MM.1S (cell line): Measurements from ENCODE around the gene AKR1A1.

Experiments
- DNase-seq: peaks from one replicate; pipeline ENCODE4 v3.0.0-alpha.2; 2015
- H2AFZ ChIP-seq: fragments of 300-600 bp; sonication (generic); 2 replicates; pipeline ENCODE4 v1.6.0; 2016; ENCODE audit warnings: antibody characterized with exemption, low read length
- H3F3A ChIP-seq: fragments of 300-600 bp; sonication (generic); 2 replicates; pipeline ENCODE4 v1.6.1; 2016; ENCODE audit warnings: mild to moderate bottlenecking, antibody characterized with exemption, low read length, moderate library complexity, mixed read lengths; ENCODE audit not compliant: insufficient read depth
- H3K27ac ChIP-seq: fragments of 300-600 bp; sonication (generic); 2 replicates; pipeline ENCODE4 v1.5.1; 2016; ENCODE audit warnings: mild to moderate bottlenecking, low read length
- H3K27me3 ChIP-seq: fragments of 300-600 bp; sonication (generic); replicated peaks from 2 replicates; pipeline ENCODE4 v1.6.0; 2016; ENCODE audit warnings: low read length; ENCODE audit not compliant: insufficient read depth
- H3K36me3 ChIP-seq: fragments of 300-600 bp; sonication (generic); replicated peaks from 2 replicates; pipeline ENCODE4 v1.6.1; 2016; ENCODE audit warnings: mild to moderate bottlenecking, low read length, mixed read lengths; ENCODE audit not compliant: insufficient read depth
- H3K4me1 ChIP-seq: fragments of 300-600 bp; sonication (generic); 2 replicates; pipeline ENCODE4 v1.6.1; 2016; ENCODE audit warnings: low read length, mixed read lengths
- H3K4me2 ChIP-seq: fragments of 300-600 bp; sonication (generic); 2 replicates; pipeline ENCODE4 v1.6.0; 2016; ENCODE audit warnings: low read depth, low read length
- H3K4me3 ChIP-seq: fragments of 300-600 bp; sonication (generic); 2 replicates; pipeline ENCODE4 v1.5.1; 2016; ENCODE audit warnings: low read length, mixed read lengths
- H3K79me2 ChIP-seq: fragments of 300-600 bp; sonication (generic); 2 replicates; pipeline ENCODE4 v1.6.1; 2016; ENCODE audit warnings: mixed run types, low read length, mixed read lengths
- H3K9ac ChIP-seq: fragments of 300-600 bp; sonication (generic); 2 replicates; pipeline ENCODE4 v1.6.1; 2016; ENCODE audit warnings: low read length, mixed read lengths
- H3K9me2 ChIP-seq: fragments of 300-600 bp; sonication (generic); replicated peaks from 2 replicates; pipeline ENCODE4 v1.6.1; 2016; ENCODE audit warnings: mild to moderate bottlenecking, low read length, mixed read lengths; ENCODE audit not compliant: insufficient read depth
- H3K9me3 ChIP-seq: fragments of 300-600 bp; sonication (generic); replicated peaks from 2 replicates; pipeline ENCODE4 v1.6.1; 2016; ENCODE audit warnings: mild to moderate bottlenecking, low read length, mixed read lengths; ENCODE audit not compliant: insufficient read depth
- H4K20me1 ChIP-seq: fragments of 300-600 bp; sonication (generic); 2 replicates; pipeline ENCODE4 v1.6.1; 2016; ENCODE audit warnings: mild to moderate bottlenecking, low read length, moderate library complexity, mixed read lengths; ENCODE audit not compliant: insufficient read depth
- CTCF ChIP-seq: fragments of 300-600 bp; sonication (generic); IDR thresholded peaks from 2 replicates; pipeline ENCODE4 v1.5.1; 2016; ENCODE audit warnings: antibody characterized with exemption, low read length, mixed read lengths
- EZH2 ChIP-seq: fragments of 300-600 bp; sonication (generic); optimal IDR thresholded peaks from 2 replicates; pipeline ENCODE3; 2017; ENCODE audit warnings: low read depth, mild to moderate bottlenecking, antibody characterized with exemption, low read length, mixed read lengths
- EZH2phosphoT487 ChIP-seq: fragments of 300-600 bp; sonication (generic); IDR thresholded peaks from 2 replicates; pipeline ENCODE4 v1.6.1; 2018; ENCODE audit warnings: antibody characterized with exemption, low read length

The AKR1A1 gene

GRCh38 chr1:45569571-45569961, 18.9 kb downstream of the AKR1A1 start:
- Histone ChIP-seq H3K9ac (no peak overlapping the region), H3K36me3 (no peaks in the 10 kb centered on the region), H3K9me3 (no peaks in the 10 kb centered on the region), H3K4me3 (no peak overlapping the region), H4K20me1 (no peaks in the 10 kb centered on the region), H3K27ac (no peak overlapping the region), H3F3A (peaks cover 6% of the 10 kb centered on the region; the same call in 1 of the 2 replicates), H3K4me2 (no peak overlapping the region), H3K27me3 (no peaks in the 10 kb centered on the region), H3K79me2 (peaks cover 7% of the 10 kb centered on the region; the same call in 1 of the 2 replicates), H2AFZ (no peak overlapping the region), H3K9me2 (no peaks in the 10 kb centered on the region), H3K4me1 (no peaks in the 10 kb centered on the region)
- DNase-seq = no peak
- no peak for TF ChIP-seq EZH2phosphoT487
- TF ChIP-seq EZH2 = no peak
- no peak for TF ChIP-seq CTCF

GRCh38 chr1:45569962-45570581, 19.4 kb downstream of the AKR1A1 start:
- no peaks in the 10 kb centered on the region for H3K27me3 ChIP-seq
- H3F3A ChIP-seq = peaks cover 6% of the 10 kb centered on the region; the same call in 1 of the 2 replicates
- no peaks in the 10 kb centered on the region for H3K9me3 ChIP-seq
- H4K20me1 ChIP-seq = no peaks in the 10 kb centered on the region
- peaks cover 7% of the 10 kb centered on the region; the same call in 1 of the 2 replicates for H3K79me2 ChIP-seq
- no peaks in the 10 kb centered on the region for H3K4me1 ChIP-seq
- DNase-seq = peak; percentile 66
- TF ChIP-seq EZH2phosphoT487 = no peak
- TF ChIP-seq EZH2 = no peak
- peak; percentile 98 for TF ChIP-seq CTCF
- H3K9ac ChIP-seq = no peak overlapping the region
- no peak overlapping the region for H3K4me3 ChIP-seq
- no peak overlapping the region for H3K4me2 ChIP-seq
- no peak overlapping the region for H3K27ac ChIP-seq
- H2AFZ ChIP-seq = no peak overlapping the region
- H3K9me2 ChIP-seq = no peaks in the 10 kb centered on the region
- H3K36me3 ChIP-seq = no peaks in the 10 kb centered on the region

- Histone ChIP-seq H3K27me3 (no peaks in the 10 kb centered on the region), H3F3A (peaks cover 6% of the 10 kb centered on the region; the same call in 1 of the 2 replicates), H3K4me3 (no peak overlapping the region), H3K4me1 (no peaks in the 10 kb centered on the region), H3K9me3 (no peaks in the 10 kb centered on the region), H3K4me2 (no peak overlapping the region), H2AFZ (no peak overlapping the region), H3K9me2 (no peaks in the 10 kb centered on the region), H3K36me3 (no peaks in the 10 kb centered on the region), H3K79me2 (peaks cover 6% of the 10 kb centered on the region; the same call in 1 of the 2 replicates), H4K20me1 (no peaks in the 10 kb centered on the region), H3K9ac (no peak overlapping the region), H3K27ac (no peak overlapping the region)
- no peak for TF ChIP-seq CTCF
- TF ChIP-seq EZH2phosphoT487 = no peak
- no peak for TF ChIP-seq EZH2
- no peak for DNase-seq
These were observed 20.0 kb downstream of the AKR1A1 start for GRCh38 chr1:45570631-45571030.
